H1 (cell line): ENCODE data around the gene CGNL1. TPM values are rescaled to one million over a fixed set of nuclear protein-coding genes. Genes with fewer than 3 reads are reported as not detected.

Experiments used
- CTCF ChIA-PET: fragments of 300-600 bp; sonication (Branson Sonifier 250); formaldehyde crosslinking; loops from one replicate; lab custom pipeline; 2021; ENCODE audit not compliant: partially characterized antibody; lab: Charles Lee
- POLR2A ChIA-PET: fragments of 300-600 bp; sonication (Branson Sonifier 250); formaldehyde crosslinking; loops from one replicate; lab custom pipeline; 2021; ENCODE audit warnings: inconsistent platforms; ENCODE audit not compliant: partially characterized antibody; lab: Charles Lee
- DNase-seq, 2 experiments: peaks; one replicate each; pipeline versions ENCODE4 v3.0.0 to v3.0.0-alpha.2; 2010 to 2022; ENCODE audit warnings: low spot score in 2 of 2, low read depth in 1 of 2, mixed read lengths in 1 of 2
- FAIRE-seq: peaks from 2 replicates; lab custom pipeline; 2011; peaks lifted over from hg19 to GRCh38; lab: Jason Lieb, UNC
- H2AFZ ChIP-seq: 2 replicates; pipeline ENCODE4 v1.8.1; 2012; ENCODE audit warnings: low read length, inconsistent platforms
- H2AK5ac ChIP-seq: 2 replicates; pipeline ENCODE4 v1.6.1; 2013; ENCODE audit warnings: low read depth, low read length
- H2BK120ac ChIP-seq: replicated peaks from 2 replicates; pipeline ENCODE3; 2013; ENCODE audit warnings: low read depth, low read length, inconsistent platforms
- H2BK12ac ChIP-seq: 2 replicates; pipeline ENCODE4 v1.6.1; 2013; ENCODE audit warnings: low read depth, low read length
- H2BK15ac ChIP-seq: 2 replicates; pipeline ENCODE4 v1.6.1; 2013; ENCODE audit warnings: low read length
- H2BK20ac ChIP-seq: 2 replicates; pipeline ENCODE4 v1.6.1; 2013; ENCODE audit warnings: low read length
- H2BK5ac ChIP-seq: 2 replicates; pipeline ENCODE4 v1.6.1; 2013; ENCODE audit warnings: low read depth, low read length
- H3K14ac ChIP-seq: 2 replicates; pipeline ENCODE4 v1.6.1; 2013; ENCODE audit warnings: inconsistent platforms; ENCODE audit not compliant: insufficient read length
- H3K18ac ChIP-seq: 2 replicates; pipeline ENCODE4 v1.6.1; 2013; ENCODE audit warnings: low read length; ENCODE audit errors: extremely low read depth
- H3K23ac ChIP-seq: 2 replicates; pipeline ENCODE4 v1.6.1; 2013; ENCODE audit warnings: inconsistent platforms; ENCODE audit not compliant: insufficient read length
- H3K23me2 ChIP-seq: 2 replicates; pipeline ENCODE4 v1.6.1; 2013; ENCODE audit warnings: low read depth, low read length
- H3K27ac ChIP-seq: 2 replicates; pipeline ENCODE4 v1.6.1; 2011; ENCODE audit warnings: low read depth, low read length, inconsistent platforms
- H3K27me3 ChIP-seq, 4 experiments: replicated peaks in 1 of 4; 1 replicate in 1 of 4; 2 replicates in 3 of 4; pipeline versions ENCODE4 v1.6.1 to v1.8.1; 2011 to 2013; ENCODE audit warnings: low read length in 3 of 4, mild to moderate bottlenecking in 3 of 4, inconsistent platforms in 2 of 4, mixed read lengths in 2 of 4, moderate library complexity in 1 of 4; ENCODE audit not compliant: control insufficient read depth in 3 of 4, insufficient read depth in 3 of 4; ENCODE audit errors: extremely low read depth in 1 of 4
- H3K36me3 ChIP-seq, 4 experiments: 2 replicates each; pipeline versions ENCODE4 v1.6.1 to v1.8.1; 2011 to 2013; ENCODE audit warnings: mild to moderate bottlenecking in 4 of 4, low read length in 3 of 4, moderate library complexity in 2 of 4, control low read depth in 1 of 4, inconsistent platforms in 1 of 4; ENCODE audit not compliant: insufficient read depth in 4 of 4, control insufficient read depth in 2 of 4
- H3K4ac ChIP-seq: replicated peaks from 2 replicates; pipeline ENCODE3; 2013; ENCODE audit warnings: low read length, low read depth, mixed read lengths, inconsistent platforms; ENCODE audit not compliant: insufficient read length
- H3K4me1 ChIP-seq, 4 experiments: replicated peaks in 1 of 4; 1 replicate in 1 of 4; 2 replicates in 3 of 4; pipeline versions ENCODE4 v1.6.1 to v1.8.1; 2011 to 2013; ENCODE audit warnings: low read length in 3 of 4, inconsistent platforms in 2 of 4, mixed read lengths in 1 of 4; ENCODE audit not compliant: insufficient read depth in 4 of 4, control insufficient read depth in 3 of 4
- H3K4me2 ChIP-seq, 2 experiments: 2 replicates each; pipeline versions ENCODE4 v1.6.1 to v1.8.1; 2011 to 2013; ENCODE audit warnings: low read depth in 2 of 2, low read length in 2 of 2, control low read depth in 1 of 2, inconsistent platforms in 1 of 2, mild to moderate bottlenecking in 1 of 2; ENCODE audit not compliant: insufficient read depth in 1 of 2
- H3K4me3 ChIP-seq, 4 experiments: fragments of 200-600, 300-600 bp in 1 of 4; sonication (generic), shearing (Covaris generic), sonication (Bioruptor Twin) in 1 of 4; 2 replicates each; pipeline versions ENCODE4 v1.5.1 to v1.8.1; 2011 to 2016; ENCODE audit warnings: low read length in 4 of 4, low read depth in 3 of 4, control low read depth in 2 of 4, inconsistent platforms in 2 of 4, mild to moderate bottlenecking in 2 of 4, mixed read lengths in 1 of 4, moderate library complexity in 1 of 4; ENCODE audit not compliant: insufficient read depth in 2 of 4; ENCODE audit errors: extremely low read depth in 1 of 4
- H3K56ac ChIP-seq: replicated peaks from 2 replicates; pipeline ENCODE3; 2013; ENCODE audit warnings: low read depth, mild to moderate bottlenecking, mixed read lengths, low read length, inconsistent platforms; ENCODE audit not compliant: insufficient read length
- H3K79me1 ChIP-seq: 2 replicates; pipeline ENCODE4 v1.6.1; 2013; ENCODE audit warnings: low read depth, low read length, control low read depth
- H3K79me2 ChIP-seq, 2 experiments: 2 replicates each; pipeline versions ENCODE4 v1.6.1 to v1.8.1; 2012 to 2013; ENCODE audit warnings: low read length in 2 of 2, mild to moderate bottlenecking in 2 of 2, inconsistent platforms in 1 of 2; ENCODE audit not compliant: insufficient read depth in 2 of 2, control insufficient read depth in 1 of 2
- H3K9ac ChIP-seq, 4 experiments: replicated peaks in 1 of 4; 1 replicate in 1 of 4; 2 replicates in 3 of 4; pipeline versions ENCODE4 v1.6.1 to v1.8.1; 2011 to 2013; ENCODE audit warnings: low read depth in 3 of 4, low read length in 3 of 4, control low read depth in 2 of 4, mild to moderate bottlenecking in 2 of 4, moderate library complexity in 2 of 4, inconsistent platforms in 1 of 4; ENCODE audit errors: extremely low read depth in 1 of 4
- H3K9me3 ChIP-seq, 2 experiments: 2 replicates each; pipeline versions ENCODE4 v1.6.1 to v1.8.1; 2012 to 2013; ENCODE audit warnings: mild to moderate bottlenecking in 2 of 2, moderate library complexity in 2 of 2, control low read depth in 1 of 2, inconsistent platforms in 1 of 2, low read depth in 1 of 2, low read length in 1 of 2, mixed read lengths in 1 of 2; ENCODE audit not compliant: insufficient read depth in 2 of 2
- H4K20me1 ChIP-seq, 2 experiments: replicated peaks in 1 of 2; 2 replicates each; pipeline versions ENCODE3 to v1.8.1; 2011 to 2013; ENCODE audit warnings: inconsistent platforms in 2 of 2, low read length in 2 of 2, mild to moderate bottlenecking in 1 of 2; ENCODE audit not compliant: insufficient read depth in 2 of 2, control insufficient read depth in 1 of 2
- H4K5ac ChIP-seq: 2 replicates; pipeline ENCODE4 v1.6.1; 2013; ENCODE audit warnings: low read length, low read depth, mixed read lengths, inconsistent platforms; ENCODE audit not compliant: insufficient read length
- H4K8ac ChIP-seq: 2 replicates; pipeline ENCODE4 v1.8.0; 2013; ENCODE audit warnings: mild to moderate bottlenecking, moderate library complexity, low read length, inconsistent platforms; ENCODE audit not compliant: insufficient read depth; ENCODE audit errors: extremely low read depth
- H4K91ac ChIP-seq: replicated peaks from 2 replicates; pipeline ENCODE3; 2013; ENCODE audit warnings: low read length, mixed read lengths, inconsistent platforms; ENCODE audit not compliant: insufficient read length
- BCL11A ChIP-seq, 2 experiments: IDR thresholded peaks; one replicate each; pipeline ENCODE4 v1.6.1; 2011; ENCODE audit warnings: low read depth in 2 of 2, low read length in 2 of 2, mild to moderate bottlenecking in 2 of 2
- CBX8 ChIP-seq: fragments of 300-800, 300-1000 bp; sonication (generic); IDR thresholded peaks from 2 replicates; pipeline ENCODE4 v1.7.1; 2016; ENCODE audit warnings: low read depth, low read length, borderline replicate concordance
- EGR1 ChIP-seq: IDR thresholded peaks from 2 replicates; pipeline ENCODE4 v1.6.1; 2011; ENCODE audit warnings: low read depth, low read length, borderline replicate concordance
- EZH2 ChIP-seq: fragments of 200-600 bp; sonication (generic); IDR thresholded peaks from 2 replicates; pipeline ENCODE4 v1.7.1; 2012; ENCODE audit warnings: low read depth, mild to moderate bottlenecking, moderate library complexity, low read length, inconsistent platforms; ENCODE audit not compliant: severe bottlenecking
- HDAC2 ChIP-seq, 2 experiments: fragments of 300-600 bp in 1 of 2; sonication (generic) in 1 of 2; IDR thresholded peaks; 2 replicates each; pipeline ENCODE4 v1.6.1; 2011 to 2012; ENCODE audit warnings: low read depth in 2 of 2, low read length in 2 of 2, mild to moderate bottlenecking in 2 of 2, moderate library complexity in 2 of 2, borderline replicate concordance in 1 of 2, inconsistent platforms in 1 of 2
- MAFK ChIP-seq: IDR thresholded peaks from 2 replicates; pipeline ENCODE4 v1.6.1; 2012; ENCODE audit warnings: low read depth, mild to moderate bottlenecking, improper control_type of control experiment, low read length
- POU5F1 ChIP-seq: IDR thresholded peaks from 2 replicates; pipeline ENCODE4 v1.6.1; 2011; ENCODE audit warnings: low read depth, mild to moderate bottlenecking, low read length, moderate library complexity
- RAD21 ChIP-seq, 2 experiments: IDR thresholded peaks in 1 of 2; conservative IDR thresholded peaks in 1 of 2; 2 replicates each; pipeline ENCODE4 v1.6.1; 2011; ENCODE audit warnings: low read depth in 2 of 2, low read length in 2 of 2, improper control_type of control experiment in 1 of 2, inconsistent platforms in 1 of 2, mild to moderate bottlenecking in 1 of 2, moderate library complexity in 1 of 2
- SRF ChIP-seq: IDR thresholded peaks from 2 replicates; pipeline ENCODE4 v1.6.1; 2011; ENCODE audit warnings: mild to moderate bottlenecking, low read depth, low read length, moderate library complexity
- SUZ12 ChIP-seq: fragments of 200-600 bp; sonication (generic); IDR thresholded peaks from 2 replicates; pipeline ENCODE4 v1.6.1; 2012; ENCODE audit warnings: mild to moderate bottlenecking, inconsistent platforms, low read length, moderate library complexity, mixed read lengths
- WGBS, 2 experiments: shearing (Covaris generic) in 1 of 2; methylation state at CpG; one replicate each; pipeline versions ENCODE4 v1.1.6 to v1.1.7; 2013 to 2015; ENCODE audit warnings: low lambda C conversion rate in 2 of 2, mixed read lengths in 2 of 2, inconsistent platforms in 1 of 2, low coverage in 1 of 2, missing lambda C conversion rate in 1 of 2; ENCODE audit not compliant: insufficient replicate concordance in 2 of 2, insufficient coverage in 1 of 2, insufficient read length in 1 of 2; ENCODE audit errors: extremely low coverage in 1 of 2, missing lambda C conversion rate in 1 of 2; 5-methylcytosine and 5-hydroxymethylcytosine counted together
- polyA plus RNA-seq, 7 experiments: library from polyadenylated mRNA; depleted of rRNA in 3 of 7; stranded (reverse) in 5 of 7; unstranded in 2 of 7; fragments of >200 nt in 5 of 7; fragments of 200-250 nt in 2 of 7; gene quantifications; 1 replicate in 5 of 7; 2 replicates in 1 of 7; 4 replicates in 1 of 7; pipeline versions ENCODE4 v1.2.1 to v1.2.3, GENCODE V29; 2011 to 2013; ENCODE audit warnings: missing spikeins in 2 of 7, mixed read lengths in 2 of 7
- total RNA-seq: library from RNA; stranded (reverse); fragmentation: NEBNext Ultra II Directional; extraction: Animal tissue kit (Norgen Biotek cat#: 25700); gene quantifications from 2 replicates; pipeline ENCODE4 v1.2.1, GENCODE V29; 2021
- TF ChIP-seq, protein P1 (sequence below): IDR thresholded peaks from 2 replicates; pipeline ENCODE4 v1.6.1; 2012; ENCODE audit warnings: low read length, inconsistent platforms

The CGNL1 gene
- total and polyA plus RNA-seq, 2 of the 8 experiments (the other 6 are each of a cell fraction or from before 2014, with no cell fraction given), result 21.8 to 75.6 TPM

GRCh38 chr15:57547243-57547755, 171.0 kb downstream of the CGNL1 start:
- FAIRE-seq, result no peak
- Histone ChIP-seq H3K9ac (no peak overlapping the region), H2BK120ac (no peak overlapping the region)
- no peak for TF ChIP-seq EZH2
- TF ChIP-seq, protein P1, sequence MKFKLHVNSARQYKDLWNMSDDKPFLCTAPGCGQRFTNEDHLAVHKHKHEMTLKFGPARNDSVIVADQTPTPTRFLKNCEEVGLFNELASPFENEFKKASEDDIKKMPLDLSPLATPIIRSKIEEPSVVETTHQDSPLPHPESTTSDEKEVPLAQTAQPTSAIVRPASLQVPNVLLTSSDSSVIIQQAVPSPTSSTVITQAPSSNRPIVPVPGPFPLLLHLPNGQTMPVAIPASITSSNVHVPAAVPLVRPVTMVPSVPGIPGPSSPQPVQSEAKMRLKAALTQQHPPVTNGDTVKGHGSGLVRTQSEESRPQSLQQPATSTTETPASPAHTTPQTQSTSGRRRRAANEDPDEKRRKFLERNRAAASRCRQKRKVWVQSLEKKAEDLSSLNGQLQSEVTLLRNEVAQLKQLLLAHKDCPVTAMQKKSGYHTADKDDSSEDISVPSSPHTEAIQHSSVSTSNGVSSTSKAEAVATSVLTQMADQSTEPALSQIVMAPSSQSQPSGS, result no peak
- no peak for TF ChIP-seq BCL11A (IDR thresholded peaks at IDR 0.05; ENCODE audit: low read depth in 2 of 2, low read length in 2 of 2)
- no peak for TF ChIP-seq HDAC2 (IDR thresholded peaks at IDR 0.05; ENCODE audit: borderline replicate concordance in 1 of 2, low read depth in 2 of 2, low read length in 2 of 2)
- TF ChIP-seq SRF, result no peak
- no peak for TF ChIP-seq SUZ12
- no peak for TF ChIP-seq POU5F1
- TF ChIP-seq RAD21 (IDR thresholded peaks at IDR 0.05 in 1 of 2, conservative IDR thresholded peaks at IDR 0.05 in 1 of 2; ENCODE audit: low read depth in 2 of 2, low read length in 2 of 2), result no peak
- no peak for TF ChIP-seq EGR1
- no peak for TF ChIP-seq CBX8
- TF ChIP-seq MAFK, result no peak

More at GRCh38 chr15:57547243-57547755, 171.0 kb downstream of the CGNL1 start:
- H3K79me1 ChIP-seq, result no peaks in the 10 kb centered on the region; the same call in 1 of the 2 replicates
- no peak overlapping the region for H2AFZ ChIP-seq
- H3K14ac ChIP-seq, result no peak overlapping the region
- no peak overlapping the region for H3K27ac ChIP-seq
- no peak overlapping the region for H2BK12ac ChIP-seq
- no peak overlapping the region for H2BK15ac ChIP-seq
- H3K27me3 ChIP-seq, result no peaks in the 10 kb centered on the region
- H3K4me3 ChIP-seq, result no peak overlapping the region
- ChIA-PET CTCF (interaction anchor here (0.7 to 9.9 kb wide), 8 partner anchors 12 to 220 kb away, joined by 3 to 181 read pairs (median 5); no protein-coding TSS in a partner anchor), POLR2A (no interaction called here)
- no peaks in the 10 kb centered on the region for H4K20me1 ChIP-seq
- H2BK20ac ChIP-seq, result no peak overlapping the region
- no peak for DNase-seq
- no peak overlapping the region for H2BK5ac ChIP-seq
- peaks cover 31 to 72% (median 45%) of the 10 kb centered on the region in 4 experiments for H3K36me3 ChIP-seq
- H3K79me2 ChIP-seq, result no peaks in the 10 kb centered on the region
- H3K4me1 ChIP-seq, result peaks cover 0 to 8% (median 4%) of the 10 kb centered on the region in 4 experiments; a peak in 6 of 7 replicates
- no peak overlapping the region for H2AK5ac ChIP-seq
- no peak overlapping the region for H3K23ac ChIP-seq
- no peak overlapping the region for H4K5ac ChIP-seq
- H4K91ac ChIP-seq, result no peak overlapping the region
- no peak overlapping the region for H3K4ac ChIP-seq
- no peak overlapping the region for H4K8ac ChIP-seq
- H3K18ac ChIP-seq, result no peak overlapping the region
- WGBS, 2 experiments, result 93% methylated on average over 11 of the region's 11 CpGs; no CpG with 5 or more reads in 1 of the 2 experiments
- no peak overlapping the region for H3K4me2 ChIP-seq
- no peak overlapping the region for H3K56ac ChIP-seq
- H3K9me3 ChIP-seq, result no peaks in the 10 kb centered on the region
- H3K23me2 ChIP-seq, result no peaks in the 10 kb centered on the region
